Activated naive CD8-positive, alpha-beta T cell treated with anti-CD3 and anti-CD28 coated beads, Interleukin-2, amount 10 ng/mL, durations not matched to agents 7 days and 5 days (primary cell): ENCODE data around the gene RFXANK. TPM values are rescaled to one million over a fixed set of nuclear protein-coding genes. Genes with fewer than 3 reads are reported as not detected.

Source experiments
- ATAC-seq: fragments of 150-1000 bp; cut with Tn5 transposase; one replicate; pipeline ENCODE4 v1.10.0; 2021; ENCODE audit warnings: low read depth, moderate library complexity
- POLR2A ChIA-PET: fragments of 350-600 bp; sonication (Branson Sonifier 250); formaldehyde crosslinking; loops from one replicate; lab custom pipeline; 2021; ENCODE audit warnings: antibody characterized with exemption; lab: Charles Lee
- DNase-seq: peaks from one replicate; pipeline ENCODE4 v3.0.0; 2021
- H3K27ac Mint-ChIP-seq: one replicate; pipeline ENCODE4 v1.8.0; 2022; ENCODE audit warnings: mild to moderate bottlenecking, mixed read lengths
- H3K27me3 Mint-ChIP-seq: one replicate; pipeline ENCODE4 v1.8.0; 2022; ENCODE audit warnings: mild to moderate bottlenecking, moderate library complexity, mixed read lengths
- H3K36me3 Mint-ChIP-seq: one replicate; pipeline ENCODE4 v1.8.0; 2021; ENCODE audit warnings: mild to moderate bottlenecking, mixed read lengths
- H3K4me1 Mint-ChIP-seq: one replicate; pipeline ENCODE4 v1.8.0; 2021; ENCODE audit warnings: mixed read lengths
- H3K4me3 Mint-ChIP-seq: one replicate; pipeline ENCODE4 v1.8.0; 2022; ENCODE audit warnings: mild to moderate bottlenecking, moderate library complexity, mixed read lengths
- H3K9me3 Mint-ChIP-seq: one replicate; pipeline ENCODE4 v1.8.0; 2021; ENCODE audit warnings: mixed read lengths
- total RNA-seq, 2 experiments: library from RNA; stranded (reverse); gene quantifications; one replicate each; pipeline ENCODE4 v1.2.3, GENCODE V29; 2021

The RFXANK gene
- total RNA-seq, 2 experiments from 2014 or later = 87.0 to 94.4 TPM

GRCh38 chr19:19204181-19204580 is 12.1 kb downstream of the RFXANK start:
- Mint-ChIP-seq H3K4me1 (peaks cover 21% of the 10 kb centered on the region), H3K36me3 (no peaks in the 10 kb centered on the region), H3K9me3 (peaks cover 2% of the 10 kb centered on the region), H3K4me3 (peak overlapping the region; percentile 51), H3K27me3 (peaks cover 2% of the 10 kb centered on the region), H3K27ac (peak overlapping the region; percentile 67)
- DNase-seq (no peak), ATAC-seq (no peak)
- POLR2A ChIA-PET = interaction anchor here (0.6 to 2.9 kb wide), 4 partner anchors 11 to 682 kb away, joined by 3 to 58 read pairs (median 3); partner anchors contain the start of genes BORCS8, ELL, NDUFA13 and RFXANK

GRCh38 chr19:19205416-19206410 is 13.7 kb downstream of the RFXANK start:
- POLR2A ChIA-PET = interaction anchor here (1.1 to 1.5 kb wide), 2 partner anchors 12 to 14 kb away, joined by 3 to 4 read pairs; partner anchors contain the start of genes BORCS8 and RFXANK
- Mint-ChIP-seq H3K4me1 (peaks cover 21% of the 10 kb centered on the region), H3K27ac (no peak overlapping the region), H3K9me3 (peaks cover 2% of the 10 kb centered on the region), H3K27me3 (peaks cover 2% of the 10 kb centered on the region), H3K4me3 (no peak overlapping the region), H3K36me3 (no peaks in the 10 kb centered on the region)
- ATAC-seq = no peak
- no peak for DNase-seq

GRCh38 chr19:19206938-19207337 is 14.9 kb downstream of the RFXANK start:
- ATAC-seq (no peak), DNase-seq (no peak)
- Mint-ChIP-seq H3K9me3 (peaks cover 2% of the 10 kb centered on the region), H3K27me3 (peaks cover 11% of the 10 kb centered on the region), H3K27ac (no peak overlapping the region), H3K36me3 (no peaks in the 10 kb centered on the region), H3K4me3 (no peak overlapping the region), H3K4me1 (peaks cover 21% of the 10 kb centered on the region)
- POLR2A ChIA-PET = interaction anchor here (1.5 kb wide), 1 partner anchor 13 kb away, joined by 3 read pairs; no protein-coding TSS in a partner anchor

- POLR2A ChIA-PET = no interaction called here
- no peak overlapping the region for H3K4me3 Mint-ChIP-seq
- H3K4me1 Mint-ChIP-seq = peaks cover 14% of the 10 kb centered on the region
- H3K9me3 Mint-ChIP-seq = peaks cover 2% of the 10 kb centered on the region
- H3K27ac Mint-ChIP-seq = no peak overlapping the region
- peaks cover 17% of the 10 kb centered on the region for H3K27me3 Mint-ChIP-seq
- no peak for DNase-seq
- ATAC-seq = no peak
- no peaks in the 10 kb centered on the region for H3K36me3 Mint-ChIP-seq
These were observed 15.8 kb downstream of the RFXANK start for GRCh38 chr19:19207637-19208572.

- H3K4me1 Mint-ChIP-seq = peaks cover 12% of the 10 kb centered on the region
- H3K27me3 Mint-ChIP-seq = peaks cover 32% of the 10 kb centered on the region
- ATAC-seq (no peak), DNase-seq (no peak)
- POLR2A ChIA-PET = no interaction called here
- H3K9me3 Mint-ChIP-seq = peaks cover 2% of the 10 kb centered on the region
- H3K36me3 Mint-ChIP-seq = no peaks in the 10 kb centered on the region
- no peak overlapping the region for H3K4me3 Mint-ChIP-seq
- no peak overlapping the region for H3K27ac Mint-ChIP-seq
These were observed 17.3 kb downstream of the RFXANK start for GRCh38 chr19:19209372-19209771.

- Mint-ChIP-seq H3K36me3 (no peaks in the 10 kb centered on the region), H3K4me1 (peaks cover 10% of the 10 kb centered on the region), H3K27ac (no peak within 1 kb of the TSS), H3K9me3 (peaks cover 2% of the 10 kb centered on the region), H3K4me3 (no peak within 1 kb of the TSS), H3K27me3 (peaks cover 41% of the 10 kb centered on the region)
- ATAC-seq (no peak), DNase-seq (no peak)
- POLR2A ChIA-PET = no interaction called here
These were observed 19.7 kb downstream of the RFXANK start, which contains the start of gene NCAN for GRCh38 chr19:19211499-19212420. TSS of gene NCAN (plus strand) at chr19:19211958. CDS start at chr19:19216954, 4,996 bp downstream.

GRCh38 chr19:19212916-19213315 is 20.9 kb downstream of the RFXANK start:
- H3K9me3 Mint-ChIP-seq = no peaks in the 10 kb centered on the region
- ATAC-seq (no peak), DNase-seq (no peak)
- no peak overlapping the region for H3K27ac Mint-ChIP-seq
- POLR2A ChIA-PET = no interaction called here
- no peaks in the 10 kb centered on the region for H3K4me1 Mint-ChIP-seq
- no peaks in the 10 kb centered on the region for H3K36me3 Mint-ChIP-seq
- H3K27me3 Mint-ChIP-seq = peaks cover 44% of the 10 kb centered on the region
- H3K4me3 Mint-ChIP-seq = no peak overlapping the region

- H3K36me3 Mint-ChIP-seq = no peaks in the 10 kb centered on the region
- POLR2A ChIA-PET = interaction anchor here (0.7 kb wide), 1 partner anchor 59 kb away, joined by 3 read pairs; no protein-coding TSS in a partner anchor
- H3K4me3 Mint-ChIP-seq = no peak overlapping the region
- H3K27me3 Mint-ChIP-seq = peaks cover 44% of the 10 kb centered on the region
- H3K27ac Mint-ChIP-seq = no peak overlapping the region
- no peaks in the 10 kb centered on the region for H3K4me1 Mint-ChIP-seq
- DNase-seq = no peak
- no peak for ATAC-seq
- H3K9me3 Mint-ChIP-seq = no peaks in the 10 kb centered on the region
These were observed 21.5 kb downstream of the RFXANK start for GRCh38 chr19:19213426-19214158.

- H3K9me3 Mint-ChIP-seq = no peaks in the 10 kb centered on the region
- POLR2A ChIA-PET = interaction anchor here (0.7 kb wide), 1 partner anchor 59 kb away, joined by 3 read pairs; no protein-coding TSS in a partner anchor
- no peak overlapping the region for H3K4me3 Mint-ChIP-seq
- DNase-seq (no peak), ATAC-seq (no peak)
- peaks cover 44% of the 10 kb centered on the region for H3K27me3 Mint-ChIP-seq
- H3K36me3 Mint-ChIP-seq = no peaks in the 10 kb centered on the region
- no peak overlapping the region for H3K27ac Mint-ChIP-seq
- no peaks in the 10 kb centered on the region for H3K4me1 Mint-ChIP-seq
These were observed 22.1 kb downstream of the RFXANK start for GRCh38 chr19:19214159-19214490.

GRCh38 chr19:19214892-19215291 is 22.8 kb downstream of the RFXANK start:
- peaks cover 44% of the 10 kb centered on the region for H3K27me3 Mint-ChIP-seq
- H3K9me3 Mint-ChIP-seq = no peaks in the 10 kb centered on the region
- POLR2A ChIA-PET = no interaction called here
- H3K27ac Mint-ChIP-seq = no peak overlapping the region
- DNase-seq = peak; percentile 70
- H3K36me3 Mint-ChIP-seq = no peaks in the 10 kb centered on the region
- no peaks in the 10 kb centered on the region for H3K4me1 Mint-ChIP-seq
- no peak overlapping the region for H3K4me3 Mint-ChIP-seq
- peak; percentile 36 for ATAC-seq

- Mint-ChIP-seq H3K9me3 (no peaks in the 10 kb centered on the region), H3K36me3 (no peaks in the 10 kb centered on the region), H3K4me1 (no peaks in the 10 kb centered on the region), H3K27me3 (peaks cover 44% of the 10 kb centered on the region), H3K4me3 (no peak overlapping the region), H3K27ac (no peak overlapping the region)
- POLR2A ChIA-PET = no interaction called here
- ATAC-seq (no peak), DNase-seq (no peak)
These were observed 23.7 kb downstream of the RFXANK start for GRCh38 chr19:19215792-19216191.

GRCh38 chr19:19217099-19217498 is 25.0 kb downstream of the RFXANK start:
- H3K27me3 Mint-ChIP-seq = peaks cover 34% of the 10 kb centered on the region
- H3K4me3 Mint-ChIP-seq = no peak overlapping the region
- H3K27ac Mint-ChIP-seq = no peak overlapping the region
- no peaks in the 10 kb centered on the region for H3K9me3 Mint-ChIP-seq
- no peaks in the 10 kb centered on the region for H3K4me1 Mint-ChIP-seq
- DNase-seq (no peak), ATAC-seq (no peak)
- POLR2A ChIA-PET = no interaction called here
- no peaks in the 10 kb centered on the region for H3K36me3 Mint-ChIP-seq
